A673 (cell line): Measurements from ENCODE around the gene CPZ. TPM values are rescaled to one million over a fixed set of nuclear protein-coding genes. Genes with fewer than 3 reads are reported as not detected.

ENCODE experiments used
- BruUV-seq: library from RNA; stranded (reverse); fragments of 400-500 nt; replicated peaks from 2 replicates; lab custom pipeline; 2021; lab: Mats Ljungman, UMichigan
- CTCF ChIA-PET: fragments of 300-600 bp; sonication (Branson Sonifier 250); formaldehyde crosslinking; loops from one replicate; lab custom pipeline; 2022; ENCODE audit warnings: antibody characterized with exemption; lab: Charles Lee
- POLR2A ChIA-PET: fragments of 300-600 bp; sonication (Branson Sonifier 250); formaldehyde crosslinking; loops from one replicate; lab custom pipeline; 2022; ENCODE audit warnings: antibody characterized with exemption; ENCODE audit not compliant: low non-redundant PET; lab: Charles Lee
- DNase-seq: peaks from one replicate; pipeline ENCODE4 v3.0.0-alpha.2; 2015; ENCODE audit warnings: low spot score
- H3K27ac ChIP-seq: fragments of 200-600 bp; sonication (generic); 2 replicates; pipeline ENCODE4 v1.5.1; 2016; ENCODE audit warnings: mixed run types, low read depth, mild to moderate bottlenecking, mixed read lengths, antibody characterized with exemption, low read length; ENCODE audit not compliant: poor library complexity, severe bottlenecking
- H3K27me3 ChIP-seq: fragments of 200-600 bp; sonication (generic); replicated peaks from 2 replicates; pipeline ENCODE4 v1.6.1; 2017; ENCODE audit warnings: mixed run types, low read depth, mild to moderate bottlenecking, mixed read lengths, antibody characterized with exemption, low read length; ENCODE audit not compliant: insufficient read depth, poor library complexity
- H3K36me3 ChIP-seq: fragments of 200-600 bp; sonication (generic); 2 replicates; pipeline ENCODE4 v1.6.1; 2016; ENCODE audit warnings: mixed run types, mild to moderate bottlenecking, mixed read lengths, antibody characterized with exemption, low read length; ENCODE audit not compliant: insufficient read depth, poor library complexity, severe bottlenecking
- H3K4me1 ChIP-seq: fragments of 200-600 bp; sonication (generic); 2 replicates; pipeline ENCODE4 v1.6.1; 2017; ENCODE audit warnings: mixed run types, mild to moderate bottlenecking, mixed read lengths, antibody characterized with exemption, low read length; ENCODE audit not compliant: insufficient read depth, poor library complexity, severe bottlenecking
- H3K4me3 ChIP-seq: fragments of 200-600 bp; sonication (generic); 2 replicates; pipeline ENCODE4 v1.5.1; 2016; ENCODE audit warnings: low read depth, mixed run types, mild to moderate bottlenecking, mixed read lengths, low read length; ENCODE audit not compliant: poor library complexity, severe bottlenecking
- H3K9me3 ChIP-seq: fragments of 200-600 bp; sonication (generic); 2 replicates; pipeline ENCODE4 v1.6.1; 2016; ENCODE audit warnings: mixed run types, low read depth, mild to moderate bottlenecking, mixed read lengths, antibody characterized with exemption, low read length; ENCODE audit not compliant: poor library complexity, severe bottlenecking
- EZH2 ChIP-seq: fragments of 200-600 bp; sonication (generic); IDR thresholded peaks from 2 replicates; pipeline ENCODE4 v1.6.1; 2017; ENCODE audit warnings: borderline replicate concordance, low read depth, mild to moderate bottlenecking, mixed read lengths, antibody characterized with exemption, low read length; ENCODE audit not compliant: poor library complexity, severe bottlenecking
- intact Hi-C: fragments of 100-400 bp; cut with micrococcal nuclease; formaldehyde crosslinking; loops from one replicate; pipeline ENCODE4 v1.10.0; 2022; ENCODE audit not compliant: unreplicated experiment
- total RNA-seq: library from RNA; stranded (reverse); gene quantifications from 2 replicates; pipeline ENCODE4 v1.2.3, GENCODE V29; 2021
- TF ChIP-seq, protein P1 (sequence below): fragments of 300-800, 200-600 bp; sonication (generic); conservative IDR thresholded peaks from 2 replicates; pipeline ENCODE4 v1.5.1; 2017; ENCODE audit warnings: low read depth, mild to moderate bottlenecking, antibody characterized with exemption, low read length, moderate library complexity, mixed read lengths

CPZ gene
- total RNA-seq, 1 experiment from 2014 or later = 0.34 TPM

DNA sequence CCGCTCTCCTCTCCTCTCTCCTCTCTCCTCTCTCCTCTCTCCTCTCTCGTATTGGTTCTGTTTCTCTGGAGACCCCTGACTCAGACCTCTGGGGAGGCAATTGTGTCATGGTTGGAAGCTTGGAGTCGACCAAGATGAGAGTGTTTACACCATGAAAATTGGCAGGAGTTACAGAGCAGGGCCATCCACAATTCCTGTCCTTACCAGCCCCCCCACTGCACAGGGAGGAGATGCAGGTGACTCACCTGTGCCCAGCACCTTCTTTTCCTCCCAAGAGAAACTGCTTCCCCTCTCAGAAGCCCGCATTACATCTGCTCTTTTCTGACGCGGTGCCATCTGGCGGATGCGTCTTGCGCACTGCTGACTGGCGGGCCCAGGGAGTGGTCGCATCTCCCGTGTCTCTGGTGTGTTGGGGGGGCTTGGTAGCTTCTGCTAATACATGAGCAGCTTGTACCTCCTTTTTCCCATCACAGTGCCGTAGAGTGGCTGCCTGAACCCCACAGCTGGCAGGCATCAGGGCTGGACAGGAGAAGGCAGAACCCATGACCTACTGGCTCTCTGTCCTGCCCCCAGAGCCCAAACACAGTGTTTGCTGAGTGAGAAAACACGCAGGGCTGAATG lies 43.7 kb upstream of the CPZ start:
- peaks cover 6% of the 10 kb centered on the region for H3K27me3 ChIP-seq
- intact Hi-C loops = no loop called here
- CTCF ChIA-PET = no interaction called here
- no peaks in the 10 kb centered on the region for H3K9me3 ChIP-seq
- no peak for DNase-seq
- no peak overlapping the region for H3K27ac ChIP-seq
- no peaks in the 10 kb centered on the region for H3K36me3 ChIP-seq
- H3K4me1 ChIP-seq = no peaks in the 10 kb centered on the region
- H3K4me3 ChIP-seq = no peak overlapping the region
- no TSS peak for BruUV-seq
- TF ChIP-seq EZH2 = no peak
- TF ChIP-seq, protein P1, sequence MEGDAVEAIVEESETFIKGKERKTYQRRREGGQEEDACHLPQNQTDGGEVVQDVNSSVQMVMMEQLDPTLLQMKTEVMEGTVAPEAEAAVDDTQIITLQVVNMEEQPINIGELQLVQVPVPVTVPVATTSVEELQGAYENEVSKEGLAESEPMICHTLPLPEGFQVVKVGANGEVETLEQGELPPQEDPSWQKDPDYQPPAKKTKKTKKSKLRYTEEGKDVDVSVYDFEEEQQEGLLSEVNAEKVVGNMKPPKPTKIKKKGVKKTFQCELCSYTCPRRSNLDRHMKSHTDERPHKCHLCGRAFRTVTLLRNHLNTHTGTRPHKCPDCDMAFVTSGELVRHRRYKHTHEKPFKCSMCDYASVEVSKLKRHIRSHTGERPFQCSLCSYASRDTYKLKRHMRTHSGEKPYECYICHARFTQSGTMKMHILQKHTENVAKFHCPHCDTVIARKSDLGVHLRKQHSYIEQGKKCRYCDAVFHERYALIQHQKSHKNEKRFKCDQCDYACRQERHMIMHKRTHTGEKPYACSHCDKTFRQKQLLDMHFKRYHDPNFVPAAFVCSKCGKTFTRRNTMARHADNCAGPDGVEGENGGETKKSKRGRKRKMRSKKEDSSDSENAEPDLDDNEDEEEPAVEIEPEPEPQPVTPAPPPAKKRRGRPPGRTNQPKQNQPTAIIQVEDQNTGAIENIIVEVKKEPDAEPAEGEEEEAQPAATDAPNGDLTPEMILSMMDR = no peak
- POLR2A ChIA-PET = no interaction called here

GRCh38 chr4:8549352-8549931 lies 43.1 kb upstream of the CPZ start:
- ChIA-PET POLR2A (no interaction called here), CTCF (no interaction called here)
- Histone ChIP-seq H3K4me1 (no peaks in the 10 kb centered on the region), H3K27ac (no peak overlapping the region), H3K9me3 (no peaks in the 10 kb centered on the region), H3K4me3 (no peak overlapping the region), H3K27me3 (peaks cover 6% of the 10 kb centered on the region), H3K36me3 (no peaks in the 10 kb centered on the region)
- no TSS peak for BruUV-seq
- no peak for DNase-seq
- intact Hi-C loops = no loop called here
- TF ChIP-seq, protein P1 = no peak
- no peak for TF ChIP-seq EZH2

GRCh38 chr4:8550691-8551090 lies 41.9 kb upstream of the CPZ start:
- no peaks in the 10 kb centered on the region for H3K4me1 ChIP-seq

More at GRCh38 chr4:8550691-8551090, 41.9 kb upstream of the CPZ start:
- H3K9me3 ChIP-seq = no peaks in the 10 kb centered on the region
- peaks cover 6% of the 10 kb centered on the region for H3K27me3 ChIP-seq
- ChIA-PET POLR2A (no interaction called here), CTCF (no interaction called here)
- H3K27ac ChIP-seq = no peak overlapping the region
- TF ChIP-seq EZH2 = no peak
- TF ChIP-seq, protein P1 = no peak
- no peaks in the 10 kb centered on the region for H3K36me3 ChIP-seq
- DNase-seq = no peak
- BruUV-seq = no TSS peak
- intact Hi-C loops = no loop called here
- no peak overlapping the region for H3K4me3 ChIP-seq
